ENCODE results near the gene RPIA. TPM values are rescaled to one million over a fixed set of nuclear protein-coding genes. Genes with fewer than 3 reads are reported as not detected.

The RPIA gene
- total and polyA plus RNA-seq, 2 of the 13 experiments (the other 11 are each of a cell fraction or from before 2014, with no cell fraction given) = 13.3 to 23.9 TPM

DNA sequence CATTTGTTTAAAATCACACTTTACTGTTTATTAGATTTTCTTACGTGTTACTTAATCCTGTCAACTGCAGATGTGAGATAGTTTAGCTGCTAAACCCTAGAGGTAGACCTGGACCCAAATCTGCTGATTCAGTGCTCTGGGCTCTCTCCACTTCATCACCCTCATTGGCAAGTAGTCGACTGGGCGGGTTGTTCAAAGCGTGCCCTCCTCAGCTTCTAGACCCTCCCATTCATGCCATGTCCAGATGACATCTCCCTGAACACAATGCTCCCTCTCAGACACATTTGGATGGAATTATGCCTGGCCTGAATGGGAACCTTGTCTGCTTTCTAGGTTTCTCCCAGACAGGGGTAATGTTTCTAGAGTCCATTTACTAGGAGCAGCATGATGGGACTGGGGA lies 43.7 kb downstream of the RPIA start:
- Histone ChIP-seq H3K9me3 (ENCODE audit: low read length) (no peaks in the 10 kb centered on the region), H3K79me2 (ENCODE audit: insufficient read depth, low read length) (no peaks in the 10 kb centered on the region), H3K27ac (ENCODE audit: extremely low read length, insufficient read depth, low read length) (no peak overlapping the region), H2AFZ (ENCODE audit: low read length) (no peak overlapping the region), H4K20me1 (ENCODE audit: insufficient read depth, low read length) (no peaks in the 10 kb centered on the region), H3K4me2 (ENCODE audit: low read depth, low read length) (no peak overlapping the region), H3K4me3 (replicated peaks in 1 of 3; ENCODE audit: insufficient read depth in 1 of 3, low read depth in 2 of 3, low read length in 3 of 3) (no peak overlapping the region), H3K9ac (ENCODE audit: insufficient read depth, low read depth, low read length) (no peak overlapping the region), H3K4me1 (ENCODE audit: insufficient read depth, low read length) (peaks cover 9% of the 10 kb centered on the region), H3K36me3 (replicated peaks in 1 of 2; ENCODE audit: control insufficient read depth in 1 of 2, insufficient read depth in 2 of 2, low read length in 2 of 2) (peaks cover 12 to 49% of the 10 kb centered on the region in 2 experiments), H3K27me3 (ENCODE audit: control insufficient read depth in 1 of 2, insufficient read depth in 2 of 2, low read length in 2 of 2) (no peaks in the 10 kb centered on the region)
- WGBS (ENCODE audit: low lambda C conversion rate) = 97% methylated on average over 4 of the region's 4 CpGs
- DNase-seq (ENCODE audit: low spot score) = no peak
- intact Hi-C loops (cut with micrococcal nuclease; ENCODE audit: unreplicated experiment) = no loop called here
- no peak for ATAC-seq
- no peak for FAIRE-seq
- POLR2A ChIA-PET = no interaction called here
- BruUV-seq (replicated peaks) = no TSS peak
- TF ChIP-seq MAFK (conservative IDR thresholded peaks at IDR 0.05 in 1 of 2, IDR thresholded peaks at IDR 0.05 in 1 of 2; ENCODE audit: low read length in 2 of 2) = peak; percentile 30 to 59; a peak in 3 of 4 replicates
- TF ChIP-seq MAFF (IDR thresholded peaks at IDR 0.05; ENCODE audit: low read depth, low read length) = peak; percentile 34; the same call in 1 of the 2 replicates
- no peak for TF ChIP-seq ZBTB33 (CRISPR knock-in tag; IDR thresholded peaks at IDR 0.05)
- in situ Hi-C loops (cut with HindIII; ENCODE audit: extremely low pct_ligation_motif_present, low pct_unique_long_range_greater_than_20kb) = no loop called here
- CTCF ChIA-PET (ENCODE audit: low intra/inter-chr PET ratio, low total read pairs) = no interaction called here

DNA sequence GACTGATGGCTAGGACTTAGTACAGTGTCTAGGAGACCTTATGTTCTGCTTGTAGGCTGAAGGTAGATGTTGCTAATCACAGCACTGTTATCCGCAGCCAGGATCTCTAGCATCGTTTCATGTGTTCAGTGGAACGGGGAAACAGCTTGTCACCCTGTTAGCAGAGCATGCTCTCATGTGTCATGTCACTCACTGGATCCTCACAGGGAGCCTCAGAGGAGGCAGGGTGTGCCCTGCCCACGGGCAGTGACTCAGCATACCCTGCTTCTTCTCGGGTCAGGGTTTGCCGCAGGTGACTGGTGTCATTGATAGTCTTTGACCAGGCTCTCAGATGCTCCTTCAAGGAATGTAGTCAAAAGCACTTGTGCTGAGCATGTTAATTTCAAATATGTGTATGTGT lies 44.4 kb downstream of the RPIA start:
- ChIA-PET POLR2A (no interaction called here), CTCF (ENCODE audit: low intra/inter-chr PET ratio, low total read pairs) (no interaction called here)
- TF ChIP-seq ZNF318 (CRISPR knock-in tag; IDR thresholded peaks at IDR 0.05) = no peak
- TF ChIP-seq NFE2L2 (IDR thresholded peaks at IDR 0.05; ENCODE audit: low read length) = peak; percentile 40; the same call in 1 of the 2 replicates
- BruUV-seq (replicated peaks) = no TSS peak
- WGBS (ENCODE audit: low lambda C conversion rate) = 91% methylated on average over 6 of the region's 6 CpGs
- DNase-seq (ENCODE audit: low spot score) = no peak
- no peaks in the 10 kb centered on the region for H3K79me2 ChIP-seq (ENCODE audit: insufficient read depth, low read length)
- H3K4me2 ChIP-seq (ENCODE audit: low read depth, low read length) = no peak overlapping the region
- no peak overlapping the region for H3K4me3 ChIP-seq (replicated peaks in 1 of 3; ENCODE audit: insufficient read depth in 1 of 3, low read depth in 2 of 3, low read length in 3 of 3)
- no peaks in the 10 kb centered on the region for H4K20me1 ChIP-seq (ENCODE audit: insufficient read depth, low read length)
- no peak overlapping the region for H2AFZ ChIP-seq (ENCODE audit: low read length)
- no peaks in the 10 kb centered on the region for H3K27me3 ChIP-seq (ENCODE audit: control insufficient read depth in 1 of 2, insufficient read depth in 2 of 2, low read length in 2 of 2)
- H3K36me3 ChIP-seq (replicated peaks in 1 of 2; ENCODE audit: control insufficient read depth in 1 of 2, insufficient read depth in 2 of 2, low read length in 2 of 2) = peaks cover 15 to 56% of the 10 kb centered on the region in 2 experiments
- peaks cover 9% of the 10 kb centered on the region for H3K4me1 ChIP-seq (ENCODE audit: insufficient read depth, low read length)
- H3K27ac ChIP-seq (ENCODE audit: extremely low read length, insufficient read depth, low read length) = no peak overlapping the region
- ATAC-seq = no peak
- in situ Hi-C loops (cut with HindIII; ENCODE audit: extremely low pct_ligation_motif_present, low pct_unique_long_range_greater_than_20kb) (no loop called here), intact Hi-C loops (cut with micrococcal nuclease; ENCODE audit: unreplicated experiment) (no loop called here)
- H3K9me3 ChIP-seq (ENCODE audit: low read length) = no peaks in the 10 kb centered on the region
- no peak overlapping the region for H3K9ac ChIP-seq (ENCODE audit: insufficient read depth, low read depth, low read length)
- FAIRE-seq = no peak

Measured in HepG2 (cell line).